ENCODE measurements around the gene CYREN. TPM values are rescaled to one million over a fixed set of nuclear protein-coding genes. Genes with fewer than 3 reads are reported as not detected.

Gene CYREN
- total RNA-seq, 1 experiment from 2014 or later = 49.6 TPM

DNA sequence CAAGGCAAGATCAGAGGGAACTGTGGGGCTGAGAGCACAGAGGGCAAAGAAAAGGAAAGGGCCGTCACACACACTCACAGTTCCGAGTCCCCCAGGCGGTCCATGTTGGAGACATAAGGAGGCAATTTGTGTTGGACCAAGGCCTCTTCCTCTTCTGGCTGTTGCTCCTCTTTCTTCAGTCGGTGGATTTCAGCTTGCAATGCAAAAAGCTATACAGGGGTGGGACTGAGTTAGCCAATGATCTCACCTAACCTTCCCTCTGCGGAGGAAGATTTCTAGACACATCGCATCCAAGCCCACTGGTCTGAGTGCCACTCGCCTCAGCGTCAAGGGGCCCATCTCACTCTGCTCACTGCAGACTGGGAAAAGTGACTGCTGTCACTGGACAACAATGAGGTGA is 35.3 kb upstream of the CYREN start:
- CTCF ChIA-PET = no interaction called here
- intact Hi-C loops (cut with micrococcal nuclease; ENCODE audit: unreplicated experiment) = no loop called here
- Histone ChIP-seq H3K4me1 (ENCODE audit: control insufficient read depth, insufficient read depth, low read length) (peaks cover 4% of the 10 kb centered on the region; the same call in 1 of the 2 replicates), H3K36me3 (ENCODE audit: control insufficient read depth, insufficient read depth, low read length) (no peaks in the 10 kb centered on the region), H3K4me3 (ENCODE audit: low read depth in 2 of 2, low read length in 2 of 2) (no peak overlapping the region), H3K9me3 (ENCODE audit: control insufficient read depth, insufficient read depth, low read depth, low read length) (no peaks in the 10 kb centered on the region), H3K27me3 (ENCODE audit: control insufficient read depth, insufficient read depth, low read length) (no peaks in the 10 kb centered on the region), H3K27ac (ENCODE audit: low read length) (no peak overlapping the region)
- in situ Hi-C loops (cut with HindIII; ENCODE audit: low pct_unique_long_range_greater_than_20kb, low sequenced_read_pairs) = no loop called here
- BruUV-seq (replicated peaks) = no TSS peak
- no peak for DNase-seq (ENCODE audit: low read depth, low spot score)
- POLR2A ChIA-PET = no interaction called here
- ATAC-seq = no peak
- TF ChIP-seq TCF7L2 (IDR thresholded peaks at IDR 0.05; ENCODE audit: low read depth, low read length) (no peak), SIN3A (IDR thresholded peaks at IDR 0.05; ENCODE audit: borderline replicate concordance, insufficient read depth, low read depth, low read length) (no peak), POLR2AphosphoS5 (IDR thresholded peaks at IDR 0.05; ENCODE audit: low read depth, low read length) (no peak)
- TF ChIP-seq, protein P1, sequence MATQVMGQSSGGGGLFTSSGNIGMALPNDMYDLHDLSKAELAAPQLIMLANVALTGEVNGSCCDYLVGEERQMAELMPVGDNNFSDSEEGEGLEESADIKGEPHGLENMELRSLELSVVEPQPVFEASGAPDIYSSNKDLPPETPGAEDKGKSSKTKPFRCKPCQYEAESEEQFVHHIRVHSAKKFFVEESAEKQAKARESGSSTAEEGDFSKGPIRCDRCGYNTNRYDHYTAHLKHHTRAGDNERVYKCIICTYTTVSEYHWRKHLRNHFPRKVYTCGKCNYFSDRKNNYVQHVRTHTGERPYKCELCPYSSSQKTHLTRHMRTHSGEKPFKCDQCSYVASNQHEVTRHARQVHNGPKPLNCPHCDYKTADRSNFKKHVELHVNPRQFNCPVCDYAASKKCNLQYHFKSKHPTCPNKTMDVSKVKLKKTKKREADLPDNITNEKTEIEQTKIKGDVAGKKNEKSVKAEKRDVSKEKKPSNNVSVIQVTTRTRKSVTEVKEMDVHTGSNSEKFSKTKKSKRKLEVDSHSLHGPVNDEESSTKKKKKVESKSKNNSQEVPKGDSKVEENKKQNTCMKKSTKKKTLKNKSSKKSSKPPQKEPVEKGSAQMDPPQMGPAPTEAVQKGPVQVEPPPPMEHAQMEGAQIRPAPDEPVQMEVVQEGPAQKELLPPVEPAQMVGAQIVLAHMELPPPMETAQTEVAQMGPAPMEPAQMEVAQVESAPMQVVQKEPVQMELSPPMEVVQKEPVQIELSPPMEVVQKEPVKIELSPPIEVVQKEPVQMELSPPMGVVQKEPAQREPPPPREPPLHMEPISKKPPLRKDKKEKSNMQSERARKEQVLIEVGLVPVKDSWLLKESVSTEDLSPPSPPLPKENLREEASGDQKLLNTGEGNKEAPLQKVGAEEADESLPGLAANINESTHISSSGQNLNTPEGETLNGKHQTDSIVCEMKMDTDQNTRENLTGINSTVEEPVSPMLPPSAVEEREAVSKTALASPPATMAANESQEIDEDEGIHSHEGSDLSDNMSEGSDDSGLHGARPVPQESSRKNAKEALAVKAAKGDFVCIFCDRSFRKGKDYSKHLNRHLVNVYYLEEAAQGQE (IDR thresholded peaks at IDR 0.05; ENCODE audit: insufficient read depth in 1 of 2, low read depth in 2 of 2, low read length in 1 of 2) = no peak

DNA sequence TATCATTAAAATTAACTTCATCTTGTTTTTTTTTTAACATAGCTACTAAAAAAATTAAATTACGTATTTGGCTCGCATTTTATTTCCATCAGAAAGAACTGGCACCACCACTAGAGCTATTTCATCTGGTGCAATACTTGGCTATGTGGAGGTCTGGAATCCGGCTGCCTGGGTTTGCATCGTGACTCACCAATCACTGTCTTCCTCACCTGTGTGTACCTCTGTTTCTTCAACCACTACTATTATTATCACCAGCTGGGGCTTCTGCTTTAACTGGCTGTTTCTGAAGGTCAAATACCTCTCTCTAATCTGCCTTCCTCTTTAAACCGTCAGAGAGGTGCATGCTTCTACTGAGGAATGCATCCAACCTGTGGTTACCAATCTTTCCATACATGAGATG is 34.4 kb upstream of the CYREN start:
- H3K9me3 ChIP-seq (ENCODE audit: control insufficient read depth, insufficient read depth, low read depth, low read length) = no peaks in the 10 kb centered on the region
- TF ChIP-seq, protein P1 (IDR thresholded peaks at IDR 0.05; ENCODE audit: insufficient read depth in 1 of 2, low read depth in 2 of 2, low read length in 1 of 2) = no peak
- TF ChIP-seq, protein P2, sequence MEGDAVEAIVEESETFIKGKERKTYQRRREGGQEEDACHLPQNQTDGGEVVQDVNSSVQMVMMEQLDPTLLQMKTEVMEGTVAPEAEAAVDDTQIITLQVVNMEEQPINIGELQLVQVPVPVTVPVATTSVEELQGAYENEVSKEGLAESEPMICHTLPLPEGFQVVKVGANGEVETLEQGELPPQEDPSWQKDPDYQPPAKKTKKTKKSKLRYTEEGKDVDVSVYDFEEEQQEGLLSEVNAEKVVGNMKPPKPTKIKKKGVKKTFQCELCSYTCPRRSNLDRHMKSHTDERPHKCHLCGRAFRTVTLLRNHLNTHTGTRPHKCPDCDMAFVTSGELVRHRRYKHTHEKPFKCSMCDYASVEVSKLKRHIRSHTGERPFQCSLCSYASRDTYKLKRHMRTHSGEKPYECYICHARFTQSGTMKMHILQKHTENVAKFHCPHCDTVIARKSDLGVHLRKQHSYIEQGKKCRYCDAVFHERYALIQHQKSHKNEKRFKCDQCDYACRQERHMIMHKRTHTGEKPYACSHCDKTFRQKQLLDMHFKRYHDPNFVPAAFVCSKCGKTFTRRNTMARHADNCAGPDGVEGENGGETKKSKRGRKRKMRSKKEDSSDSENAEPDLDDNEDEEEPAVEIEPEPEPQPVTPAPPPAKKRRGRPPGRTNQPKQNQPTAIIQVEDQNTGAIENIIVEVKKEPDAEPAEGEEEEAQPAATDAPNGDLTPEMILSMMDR (IDR thresholded peaks at IDR 0.05) = no peak
- TF ChIP-seq POLR2AphosphoS5 (IDR thresholded peaks at IDR 0.05; ENCODE audit: low read depth, low read length) (no peak), SIN3A (IDR thresholded peaks at IDR 0.05; ENCODE audit: borderline replicate concordance, insufficient read depth, low read depth, low read length) (no peak), TCF7L2 (IDR thresholded peaks at IDR 0.05; ENCODE audit: low read depth, low read length) (no peak)
- ChIA-PET POLR2A (no interaction called here), CTCF (no interaction called here)
- H3K4me3 ChIP-seq (ENCODE audit: low read depth in 2 of 2, low read length in 2 of 2) = no peak overlapping the region
- H3K27me3 ChIP-seq (ENCODE audit: control insufficient read depth, insufficient read depth, low read length) = no peaks in the 10 kb centered on the region
- in situ Hi-C loops (cut with HindIII; ENCODE audit: low pct_unique_long_range_greater_than_20kb, low sequenced_read_pairs) = no loop called here
- intact Hi-C loops (cut with micrococcal nuclease; ENCODE audit: unreplicated experiment) = no loop called here
- no peaks in the 10 kb centered on the region for H3K4me1 ChIP-seq (ENCODE audit: control insufficient read depth, insufficient read depth, low read length)
- no peak overlapping the region for H3K27ac ChIP-seq (ENCODE audit: low read length)
- no TSS peak for BruUV-seq (replicated peaks)
- DNase-seq (ENCODE audit: low read depth, low spot score) = no peak
- no peak for ATAC-seq
- no peaks in the 10 kb centered on the region for H3K36me3 ChIP-seq (ENCODE audit: control insufficient read depth, insufficient read depth, low read length)

Data from Panc1 (cell line).